ENCODE data around the gene ESR1. TPM values are rescaled to one million over a fixed set of nuclear protein-coding genes. Genes with fewer than 3 reads are reported as not detected.

The ESR1 gene
- polyA plus RNA-seq, 1 donor (not counting 4 experiments of a cell fraction or from before 2014, with no cell fraction given), result 0.22 TPM

DNA sequence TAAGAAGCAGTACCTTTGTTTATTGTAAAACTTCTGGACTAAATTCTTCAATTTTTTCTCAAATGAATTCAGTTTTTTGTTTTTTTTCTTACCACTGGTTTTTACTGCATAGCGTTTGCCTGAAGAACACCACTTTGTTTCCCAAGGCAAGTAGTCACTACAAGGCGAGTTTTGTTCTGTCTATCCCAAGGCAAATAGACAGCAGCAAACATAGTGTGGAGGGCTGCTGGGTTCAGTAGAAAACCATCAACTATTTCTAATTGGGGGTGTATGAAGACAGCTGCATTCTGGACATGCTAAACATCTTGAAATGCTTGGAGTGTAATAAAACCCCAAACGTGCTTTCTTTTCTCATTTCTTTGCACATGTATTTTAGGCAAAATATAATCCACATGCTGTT, 197.4 kb downstream of the ESR1 start:
- dilution Hi-C loops (cut with MboI; ENCODE audit: extremely low pct_ligation_motif_present, low sequenced_read_pairs), result no loop called here
- Histone ChIP-seq H3K4me2 (ENCODE audit: control insufficient read depth, extremely low read depth, insufficient read depth, low read depth, low read length) (no peak overlapping the region), H3K4me3 (ENCODE audit: control insufficient read depth in 2 of 3, extremely low read depth in 1 of 3, insufficient read depth in 2 of 3, low read depth in 1 of 3, low read length in 3 of 3) (no peak overlapping the region), H3K79me2 (ENCODE audit: control insufficient read depth, insufficient read depth, low read length) (no peaks in the 10 kb centered on the region), H3K9me3 (ENCODE audit: control insufficient read depth, low read depth, low read length) (no peaks in the 10 kb centered on the region), H3K4me1 (ENCODE audit: control insufficient read depth, extremely low read depth, insufficient read depth, low read length) (no peaks in the 10 kb centered on the region), H3K9ac (ENCODE audit: control insufficient read depth, extremely low read depth, insufficient read depth, low read length) (no peak overlapping the region), H3K9me1 (ENCODE audit: control insufficient read depth, extremely low read depth, insufficient read depth, low read length) (no peaks in the 10 kb centered on the region), H3K27ac (ENCODE audit: control insufficient read depth, insufficient read depth, low read length) (no peak overlapping the region), H2AFZ (ENCODE audit: control insufficient read depth, low read length) (no peak overlapping the region), H3K27me3 (ENCODE audit: control insufficient read depth, extremely low read depth, insufficient read depth, low read length) (no peaks in the 10 kb centered on the region), H4K20me1 (ENCODE audit: control insufficient read depth, extremely low read depth, insufficient read depth, low read length) (no peaks in the 10 kb centered on the region), H3K36me3 (ENCODE audit: control insufficient read depth in 2 of 2, extremely low read depth in 1 of 2, insufficient read depth in 2 of 2, low read length in 2 of 2) (no peaks in the 10 kb centered on the region)
- FAIRE-seq (no peak), DNase-seq (ENCODE audit: low read depth, low spot score) (no peak)
- TF ChIP-seq, protein P1, sequence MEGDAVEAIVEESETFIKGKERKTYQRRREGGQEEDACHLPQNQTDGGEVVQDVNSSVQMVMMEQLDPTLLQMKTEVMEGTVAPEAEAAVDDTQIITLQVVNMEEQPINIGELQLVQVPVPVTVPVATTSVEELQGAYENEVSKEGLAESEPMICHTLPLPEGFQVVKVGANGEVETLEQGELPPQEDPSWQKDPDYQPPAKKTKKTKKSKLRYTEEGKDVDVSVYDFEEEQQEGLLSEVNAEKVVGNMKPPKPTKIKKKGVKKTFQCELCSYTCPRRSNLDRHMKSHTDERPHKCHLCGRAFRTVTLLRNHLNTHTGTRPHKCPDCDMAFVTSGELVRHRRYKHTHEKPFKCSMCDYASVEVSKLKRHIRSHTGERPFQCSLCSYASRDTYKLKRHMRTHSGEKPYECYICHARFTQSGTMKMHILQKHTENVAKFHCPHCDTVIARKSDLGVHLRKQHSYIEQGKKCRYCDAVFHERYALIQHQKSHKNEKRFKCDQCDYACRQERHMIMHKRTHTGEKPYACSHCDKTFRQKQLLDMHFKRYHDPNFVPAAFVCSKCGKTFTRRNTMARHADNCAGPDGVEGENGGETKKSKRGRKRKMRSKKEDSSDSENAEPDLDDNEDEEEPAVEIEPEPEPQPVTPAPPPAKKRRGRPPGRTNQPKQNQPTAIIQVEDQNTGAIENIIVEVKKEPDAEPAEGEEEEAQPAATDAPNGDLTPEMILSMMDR (optimal IDR thresholded peaks at IDR 0.05 in 1 of 3, IDR thresholded peaks at IDR 0.05 in 1 of 3, conservative IDR thresholded peaks at IDR 0.05 in 1 of 3; ENCODE audit: extremely low read depth in 1 of 3, insufficient read depth in 2 of 3, low read length in 3 of 3), result no peak
- no peak for TF ChIP-seq EZH2 (IDR thresholded peaks at IDR 0.05; ENCODE audit: low read length)

DNA sequence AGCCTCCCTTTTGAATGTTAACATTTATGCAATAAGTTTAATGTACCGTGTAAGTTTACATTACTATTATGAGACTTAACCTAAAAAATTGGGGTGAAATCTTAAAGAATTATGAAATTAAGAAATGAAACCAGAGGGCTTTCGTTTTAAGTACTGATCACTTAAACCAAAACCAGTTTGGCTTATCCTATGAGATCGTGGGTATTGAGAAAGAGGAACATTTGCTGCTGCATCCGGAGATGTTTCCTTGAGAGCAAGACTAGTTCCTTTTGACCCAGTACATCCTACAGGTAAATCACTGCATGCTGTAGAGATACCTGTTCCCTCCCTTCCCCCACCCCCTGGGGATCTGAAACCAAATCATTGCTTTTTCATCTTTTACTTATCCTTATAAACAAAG, 201.3 kb downstream of the ESR1 start:
- Histone ChIP-seq H3K4me2 (ENCODE audit: control insufficient read depth, extremely low read depth, insufficient read depth, low read depth, low read length) (no peak overlapping the region), H3K27ac (ENCODE audit: control insufficient read depth, insufficient read depth, low read length) (no peak overlapping the region), H3K4me1 (ENCODE audit: control insufficient read depth, extremely low read depth, insufficient read depth, low read length) (no peaks in the 10 kb centered on the region), H2AFZ (ENCODE audit: control insufficient read depth, low read length) (no peak overlapping the region), H3K9me1 (ENCODE audit: control insufficient read depth, extremely low read depth, insufficient read depth, low read length) (no peaks in the 10 kb centered on the region), H3K9ac (ENCODE audit: control insufficient read depth, extremely low read depth, insufficient read depth, low read length) (no peak overlapping the region), H3K27me3 (ENCODE audit: control insufficient read depth, extremely low read depth, insufficient read depth, low read length) (no peaks in the 10 kb centered on the region), H3K79me2 (ENCODE audit: control insufficient read depth, insufficient read depth, low read length) (no peaks in the 10 kb centered on the region), H3K4me3 (ENCODE audit: control insufficient read depth in 2 of 3, extremely low read depth in 1 of 3, insufficient read depth in 2 of 3, low read depth in 1 of 3, low read length in 3 of 3) (no peak overlapping the region), H4K20me1 (ENCODE audit: control insufficient read depth, extremely low read depth, insufficient read depth, low read length) (no peaks in the 10 kb centered on the region), H3K9me3 (ENCODE audit: control insufficient read depth, low read depth, low read length) (no peaks in the 10 kb centered on the region), H3K36me3 (ENCODE audit: control insufficient read depth in 2 of 2, extremely low read depth in 1 of 2, insufficient read depth in 2 of 2, low read length in 2 of 2) (no peaks in the 10 kb centered on the region)
- no peak for TF ChIP-seq EZH2 (IDR thresholded peaks at IDR 0.05; ENCODE audit: low read length)
- TF ChIP-seq, protein P1 (optimal IDR thresholded peaks at IDR 0.05 in 1 of 3, IDR thresholded peaks at IDR 0.05 in 1 of 3, conservative IDR thresholded peaks at IDR 0.05 in 1 of 3; ENCODE audit: extremely low read depth in 1 of 3, insufficient read depth in 2 of 3, low read length in 3 of 3), result no peak
- DNase-seq (ENCODE audit: low read depth, low spot score) (no peak), FAIRE-seq (peak; percentile 5)
- dilution Hi-C loops (cut with MboI; ENCODE audit: extremely low pct_ligation_motif_present, low sequenced_read_pairs), result no loop called here

Measured in keratinocyte (primary cell).